Hematopoietic multipotent progenitor cell treated with erythropoietin and hydrocortisone succinate and interleukin-3 and kit ligand, for 6 days (in vitro differentiated cells): ENCODE measurements around the gene ENTPD8.
"Not testable (repeated sequence)": the region's sequence is repeated elsewhere in the genome, so short reads cannot be mapped to it uniquely, and the experiment has no call there.

Experiments
- DNase-seq: peaks from one replicate; pipeline ENCODE4 v3.0.0-alpha.2; 2015

ENTPD8 gene

DNA sequence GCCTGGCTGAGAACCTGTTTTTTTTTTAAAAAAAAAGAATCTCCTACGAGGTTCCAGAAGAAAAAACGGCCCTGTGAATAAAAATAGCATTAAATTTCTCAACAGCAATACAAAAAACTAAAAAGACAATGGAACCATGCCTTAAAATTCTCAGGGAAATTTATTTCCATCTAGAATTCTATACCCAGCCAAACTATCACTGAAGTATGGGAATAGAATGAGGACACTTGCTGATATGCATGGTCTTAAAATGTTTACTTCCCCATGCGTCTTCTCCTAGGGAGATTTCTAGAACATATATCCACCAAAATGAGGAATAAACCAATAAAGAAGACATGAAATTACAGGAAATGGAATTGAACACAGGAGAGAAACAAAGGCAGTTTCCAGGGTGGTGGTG, 34.5 kb upstream of the ENTPD8 start:
- DNase-seq = no peak

DNA sequence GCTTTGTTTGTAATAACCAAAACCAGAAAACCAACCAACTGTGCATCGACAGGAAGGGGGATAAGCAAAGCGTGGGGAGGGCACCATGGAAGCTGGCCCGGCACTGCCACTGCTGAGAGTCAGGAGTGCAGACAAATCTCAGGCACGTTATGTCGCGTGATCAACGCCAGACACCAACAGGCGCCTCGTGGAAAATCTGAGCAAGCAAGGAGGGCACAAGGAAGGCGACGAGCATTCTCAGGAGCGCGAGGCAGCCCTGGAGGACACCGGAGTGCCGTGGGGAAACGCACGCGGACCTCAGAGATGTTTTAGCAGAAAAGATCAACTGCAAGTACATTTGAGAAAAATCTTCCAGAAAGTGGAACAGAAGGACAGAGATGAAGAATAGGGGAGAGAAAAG, 33.1 kb upstream of the ENTPD8 start:
- no peak for DNase-seq

DNA sequence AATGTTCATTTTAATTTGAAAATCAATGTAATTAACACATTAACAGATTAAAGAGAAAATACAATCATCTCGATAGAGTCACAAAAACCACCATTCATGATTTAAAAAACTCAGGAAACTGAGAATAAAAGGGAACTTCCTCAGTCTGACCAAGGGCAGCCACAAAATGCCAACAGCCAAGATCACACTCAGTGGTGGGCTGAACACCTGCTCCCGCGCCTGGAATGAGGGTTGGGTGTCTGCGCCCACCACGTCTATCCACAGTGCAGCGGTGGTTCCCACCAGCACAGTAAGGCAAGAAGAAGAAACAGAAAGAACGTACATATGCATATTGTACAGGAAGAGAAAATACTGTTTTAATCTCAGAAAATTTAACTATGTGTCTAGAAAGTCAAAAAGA, 29.6 kb upstream of the ENTPD8 start:
- DNase-seq = no peak

DNA sequence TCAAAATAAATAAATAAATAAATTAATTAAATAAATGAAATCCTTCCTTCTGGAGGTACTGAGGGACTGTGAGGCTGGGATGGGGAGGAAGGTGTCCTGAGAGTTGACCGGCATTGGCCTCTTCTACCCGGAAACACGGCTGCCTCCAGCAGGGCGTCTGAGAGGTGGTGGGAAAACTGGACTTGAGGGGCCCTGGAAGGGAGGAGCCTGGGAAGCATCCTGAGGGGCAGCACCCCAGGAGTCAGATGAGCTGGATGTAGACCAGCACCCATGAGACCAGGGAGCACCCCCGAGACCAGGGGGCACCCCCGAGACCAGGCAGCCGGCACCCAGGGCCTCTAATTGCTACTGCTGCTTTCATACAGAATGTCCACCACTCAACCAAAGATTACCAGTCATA, 26.7 kb upstream of the ENTPD8 start:
- DNase-seq = no peak

DNA sequence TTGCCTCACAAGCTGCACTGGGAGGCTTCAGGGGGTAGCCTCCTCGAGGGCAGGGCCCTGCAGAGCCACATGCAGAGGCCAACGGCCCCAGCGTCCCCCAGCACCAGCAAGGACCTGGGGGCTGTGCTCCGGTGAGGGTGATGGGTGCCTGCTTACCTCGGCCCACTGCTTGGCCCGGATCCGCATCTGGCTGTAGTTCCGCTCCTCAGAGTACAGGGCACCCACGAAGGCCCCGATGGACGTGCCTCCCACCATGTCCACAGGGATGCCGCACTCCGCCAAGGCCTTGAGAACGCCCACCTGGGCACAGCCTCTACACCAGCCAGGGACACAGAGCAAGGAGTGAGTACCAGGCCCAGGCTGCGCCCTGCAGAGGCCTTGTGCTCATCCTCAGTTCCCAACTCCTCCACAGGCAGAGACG, 26.0 kb upstream of the ENTPD8 start:
- no peak for DNase-seq

DNA sequence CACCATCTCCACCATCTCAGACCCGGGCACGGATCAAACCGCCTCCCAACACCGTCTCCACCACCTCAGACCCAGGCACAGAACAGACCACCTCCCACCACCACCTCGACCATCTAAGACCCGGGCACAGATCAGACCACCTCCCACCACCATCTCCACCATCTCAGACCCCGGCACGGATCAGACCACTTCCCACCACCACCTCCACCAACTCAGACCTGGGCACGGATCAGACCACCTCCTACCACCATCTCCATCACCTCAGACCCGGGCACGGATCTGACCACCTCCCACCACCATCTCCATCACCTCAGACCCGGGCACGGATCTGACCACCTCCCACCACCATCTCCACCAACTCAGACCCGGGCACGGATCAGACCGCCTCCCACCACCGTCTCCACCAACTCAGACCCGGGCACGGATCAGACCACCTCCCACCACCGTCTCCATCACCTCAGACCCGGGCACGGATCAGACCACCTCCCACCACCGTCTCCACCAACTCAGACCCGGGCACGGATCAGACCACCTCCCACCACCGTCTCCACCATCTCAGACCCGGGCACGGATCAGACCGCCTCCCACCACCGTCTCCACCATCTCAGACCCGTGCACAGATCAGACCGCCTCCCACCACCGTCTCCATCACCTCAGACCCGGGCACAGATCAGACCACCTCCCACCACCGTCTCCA, 25.4 kb upstream of the ENTPD8 start:
- not testable (repeated sequence) for DNase-seq

DNA sequence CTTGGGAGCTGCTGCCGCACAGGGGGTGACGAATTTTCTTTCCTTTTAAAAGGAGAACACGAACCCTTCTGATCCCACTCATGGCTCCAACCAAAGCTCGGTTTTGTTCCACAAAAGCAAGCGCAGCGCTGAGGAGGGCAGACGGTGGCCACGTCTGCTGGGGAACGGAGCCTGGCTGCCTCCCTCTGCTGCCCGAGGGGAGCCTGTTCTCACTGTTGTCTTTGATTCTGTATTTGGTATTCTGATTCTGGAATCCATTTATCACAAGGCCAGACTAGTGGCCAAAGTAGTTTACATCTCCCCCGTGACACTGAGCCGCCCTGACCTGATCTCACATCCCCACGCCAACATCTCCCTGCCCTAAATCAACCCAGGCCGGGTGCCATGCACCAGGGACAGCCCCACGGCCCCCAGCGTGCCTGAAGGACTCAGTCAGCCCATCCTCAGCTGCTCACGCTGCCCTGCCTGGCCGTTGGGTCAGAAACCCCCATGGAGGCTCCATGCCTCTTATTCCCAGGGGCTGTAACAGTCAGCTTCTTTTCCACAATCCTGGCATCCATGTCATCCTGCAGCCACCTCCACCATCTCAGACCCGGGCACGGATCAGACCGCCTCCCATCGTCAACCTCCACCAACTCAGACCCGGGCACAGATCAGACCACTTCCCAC, 24.7 kb upstream of the ENTPD8 start:
- DNase-seq = no peak

DNA sequence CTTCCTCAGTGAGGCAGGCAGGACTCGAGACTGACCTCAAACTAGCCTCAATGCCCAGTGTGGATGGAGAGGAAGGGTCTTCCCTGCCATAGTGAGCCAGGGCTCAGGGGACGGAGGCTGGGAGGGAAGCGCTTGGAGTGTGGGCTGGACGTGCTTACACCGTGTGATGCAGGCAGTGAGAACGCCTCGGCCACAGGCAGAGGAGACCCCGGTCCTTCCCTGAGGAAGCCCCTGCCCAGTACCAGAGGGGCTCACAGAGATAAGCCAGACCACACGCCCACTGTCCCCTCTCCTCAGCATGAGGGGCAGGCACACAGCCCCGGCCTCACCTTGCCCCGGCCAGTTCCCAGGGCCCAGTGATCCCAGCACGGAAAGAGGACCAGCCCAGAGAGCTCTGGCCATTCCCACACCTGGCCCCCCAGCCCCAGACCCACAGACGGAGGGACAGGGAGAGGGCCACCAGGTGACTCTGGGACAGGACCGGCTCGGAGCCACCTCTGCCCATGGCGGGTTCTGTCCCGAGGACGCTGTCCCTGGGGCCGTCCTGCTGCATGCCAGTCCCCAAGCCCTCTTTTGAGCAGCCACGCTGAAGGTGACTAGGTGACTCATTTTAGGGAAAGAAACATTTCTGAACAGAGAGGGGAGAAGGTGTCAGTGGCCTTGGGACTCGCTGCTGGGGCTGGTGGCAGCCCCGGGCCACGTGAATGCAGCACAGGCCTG, 24.0 kb upstream of the ENTPD8 start:
- DNase-seq = no peak

DNA sequence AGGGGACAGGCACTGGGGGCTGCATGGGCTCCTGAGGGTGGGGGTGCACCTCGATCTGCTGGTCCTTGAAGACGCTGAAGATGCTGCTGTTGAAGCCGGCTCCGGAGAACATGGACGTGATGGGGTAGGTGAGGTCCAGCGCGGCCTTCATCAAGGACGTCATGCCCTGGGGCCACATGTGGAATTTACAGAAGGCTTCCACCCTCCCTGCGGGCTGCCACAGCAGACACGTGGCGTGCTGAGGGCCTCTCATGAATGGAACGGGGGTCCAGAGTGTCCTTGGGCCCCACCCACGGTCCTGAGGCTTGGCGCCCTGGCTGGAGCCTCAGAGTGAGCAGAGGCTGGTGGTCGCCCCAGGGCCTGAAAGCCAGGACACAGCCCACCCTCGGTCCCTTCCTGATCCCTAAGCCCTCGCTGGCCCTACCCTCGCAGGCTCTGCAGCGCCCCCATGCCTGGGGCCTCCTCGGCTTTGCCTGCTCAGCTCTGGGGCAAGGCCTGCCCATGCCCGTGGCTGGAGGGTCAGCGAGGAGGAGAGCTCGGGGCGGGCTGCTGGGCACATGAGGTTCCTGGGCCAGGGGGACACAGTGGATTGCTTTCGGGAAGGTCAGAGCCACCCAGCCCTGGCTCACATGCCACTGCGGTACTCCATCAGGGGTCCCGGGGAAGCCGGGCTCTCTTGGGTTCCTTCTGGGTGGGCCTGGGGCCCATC, 23.3 kb upstream of the ENTPD8 start:
- no peak for DNase-seq

DNA sequence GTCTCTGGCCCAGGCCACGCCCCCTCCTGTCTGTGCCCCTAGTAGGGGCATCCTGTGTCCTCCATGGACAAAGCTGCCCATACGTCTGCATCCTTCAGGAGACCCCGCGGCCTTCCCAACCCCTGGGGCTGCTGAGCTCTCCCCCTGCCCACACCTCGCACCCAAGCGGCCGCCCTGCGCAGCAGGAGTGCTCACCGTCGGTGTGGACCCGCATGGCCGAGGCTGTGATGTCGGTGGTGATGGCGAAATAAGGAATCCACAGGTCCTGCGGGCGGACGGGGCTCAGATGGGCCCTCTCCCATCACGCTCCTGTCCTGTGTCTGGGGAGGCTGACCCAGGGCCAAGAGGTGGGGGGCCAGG, 22.8 kb upstream of the ENTPD8 start:
- no peak for DNase-seq

DNA sequence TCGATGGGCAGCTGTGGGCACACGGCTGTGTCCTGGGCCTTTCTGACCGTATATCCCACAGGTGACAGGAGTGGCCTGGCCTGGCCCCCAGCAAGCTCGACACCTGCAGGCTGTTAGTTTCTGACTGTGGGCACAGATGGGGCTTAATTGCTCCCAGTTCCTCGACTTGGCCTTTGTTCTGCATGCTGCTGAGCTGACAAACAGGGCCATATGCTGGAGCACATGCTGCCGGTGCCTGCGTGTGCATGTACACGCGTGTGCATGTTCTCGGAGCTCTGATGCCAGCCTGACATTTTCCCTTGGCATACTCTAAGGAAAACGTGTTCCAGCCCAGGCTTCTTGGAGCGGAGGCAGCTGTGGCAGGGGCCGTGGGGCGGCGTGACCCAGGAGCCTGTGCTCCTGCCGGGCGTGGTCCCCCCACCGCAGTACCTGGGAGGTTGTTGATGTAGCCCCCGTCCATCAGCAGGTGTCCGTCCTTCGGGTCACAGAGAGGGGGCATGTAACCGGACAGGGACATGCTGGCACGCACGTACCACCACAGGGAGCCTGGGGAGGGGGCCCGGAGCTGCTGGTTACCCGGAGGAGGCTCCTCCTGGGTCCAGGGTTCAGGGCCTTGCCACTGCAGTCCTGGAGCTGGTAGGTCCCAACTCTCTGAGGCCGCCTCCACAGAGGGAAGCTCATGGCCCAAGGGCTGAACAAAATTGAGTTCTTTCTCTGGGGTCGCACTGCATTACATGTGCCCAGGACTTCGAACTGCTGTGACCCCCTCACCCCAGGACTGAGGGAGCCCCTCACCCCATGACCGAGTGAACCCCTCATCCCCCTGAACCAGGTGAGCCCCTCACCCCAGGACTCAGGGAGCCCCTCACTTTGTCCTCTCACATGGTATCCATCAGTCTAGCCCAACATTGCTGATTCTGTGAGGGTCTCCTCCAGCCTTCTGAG, 22.1 kb upstream of the ENTPD8 start:
- no peak for DNase-seq

DNA sequence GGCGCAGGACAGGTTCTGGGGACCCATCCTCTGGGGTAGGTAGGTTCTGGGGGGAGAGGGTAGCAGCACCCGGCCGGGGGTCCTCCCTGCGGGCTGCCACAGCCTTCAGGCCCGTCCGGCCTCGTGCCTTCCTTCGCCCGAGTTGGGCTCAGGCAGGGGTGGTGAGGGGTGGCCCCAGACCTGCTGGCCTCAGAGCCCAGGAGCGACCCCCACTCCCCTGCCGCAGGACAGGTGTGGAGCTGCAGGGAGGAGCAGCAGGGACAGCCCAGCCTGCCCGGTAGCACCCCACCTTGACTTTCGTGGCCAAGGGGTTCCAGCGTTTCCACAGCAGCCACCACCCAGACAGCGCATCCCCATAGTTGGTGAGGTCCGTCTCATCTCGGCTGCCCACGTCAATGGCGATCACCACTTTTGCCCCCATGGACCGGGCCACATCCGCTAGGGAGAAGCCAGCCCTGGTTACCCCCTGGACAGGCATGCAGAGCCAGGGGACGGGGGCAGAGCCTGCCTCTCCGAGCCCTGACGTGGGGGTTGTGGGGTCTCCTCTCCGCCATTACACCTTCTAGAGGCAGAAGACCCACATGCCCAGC, 21.3 kb upstream of the ENTPD8 start:
- no peak for DNase-seq

DNA sequence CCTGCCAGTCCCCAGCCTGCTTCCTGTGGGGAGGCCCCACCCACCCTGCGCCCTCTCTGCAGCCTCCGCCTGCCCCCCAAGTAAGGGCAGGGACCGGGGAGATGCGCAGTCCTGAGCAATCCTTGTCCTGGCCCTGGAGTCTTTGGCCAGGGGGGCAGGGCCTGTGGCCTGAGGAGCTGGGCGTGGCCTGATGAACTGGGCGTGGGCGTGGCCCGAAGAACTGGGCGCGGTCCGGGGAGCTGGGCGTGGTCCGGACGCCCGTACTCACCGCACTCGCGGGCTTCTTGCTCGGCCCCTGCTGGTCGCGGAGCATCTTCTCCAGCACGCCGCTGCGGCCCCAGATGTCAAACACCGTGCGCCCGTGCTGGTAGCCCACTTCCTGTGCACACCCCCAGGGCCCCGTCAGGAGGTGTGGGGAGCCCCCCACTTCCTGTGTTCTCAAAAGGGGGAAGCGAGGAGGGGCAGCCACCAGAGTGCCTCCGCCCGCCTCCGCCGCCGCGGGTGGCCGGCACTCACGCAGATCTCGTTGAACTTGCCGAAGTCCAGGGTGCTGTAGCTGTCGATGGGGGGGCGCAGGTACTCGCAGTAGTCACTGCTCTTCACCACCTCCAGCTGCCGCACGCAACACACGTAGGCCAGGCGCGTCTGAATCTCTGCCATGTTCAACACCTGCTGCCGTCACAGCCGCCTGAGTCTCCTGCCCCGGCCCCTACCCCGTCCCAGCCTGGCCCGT, 20.7 kb upstream of the ENTPD8 start:
- peak; percentile 95 for DNase-seq

DNA sequence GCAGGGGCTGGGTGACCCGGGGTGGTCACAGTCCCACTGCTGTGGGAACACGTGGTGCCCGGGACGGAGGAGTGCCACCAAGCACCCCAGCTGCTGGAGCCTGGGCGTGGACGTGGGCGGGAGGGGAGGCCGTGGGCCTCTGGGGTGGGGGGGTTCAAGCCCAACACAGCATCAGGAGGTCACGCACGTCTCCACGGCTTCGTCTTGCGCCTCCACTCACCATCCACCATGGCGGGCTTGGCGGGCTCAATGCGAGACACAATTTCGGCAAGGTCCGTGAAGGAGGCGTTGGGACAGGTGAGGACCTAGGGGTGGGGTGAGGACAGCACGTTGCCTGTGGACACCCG, 20.1 kb upstream of the ENTPD8 start:
- DNase-seq = no peak

DNA sequence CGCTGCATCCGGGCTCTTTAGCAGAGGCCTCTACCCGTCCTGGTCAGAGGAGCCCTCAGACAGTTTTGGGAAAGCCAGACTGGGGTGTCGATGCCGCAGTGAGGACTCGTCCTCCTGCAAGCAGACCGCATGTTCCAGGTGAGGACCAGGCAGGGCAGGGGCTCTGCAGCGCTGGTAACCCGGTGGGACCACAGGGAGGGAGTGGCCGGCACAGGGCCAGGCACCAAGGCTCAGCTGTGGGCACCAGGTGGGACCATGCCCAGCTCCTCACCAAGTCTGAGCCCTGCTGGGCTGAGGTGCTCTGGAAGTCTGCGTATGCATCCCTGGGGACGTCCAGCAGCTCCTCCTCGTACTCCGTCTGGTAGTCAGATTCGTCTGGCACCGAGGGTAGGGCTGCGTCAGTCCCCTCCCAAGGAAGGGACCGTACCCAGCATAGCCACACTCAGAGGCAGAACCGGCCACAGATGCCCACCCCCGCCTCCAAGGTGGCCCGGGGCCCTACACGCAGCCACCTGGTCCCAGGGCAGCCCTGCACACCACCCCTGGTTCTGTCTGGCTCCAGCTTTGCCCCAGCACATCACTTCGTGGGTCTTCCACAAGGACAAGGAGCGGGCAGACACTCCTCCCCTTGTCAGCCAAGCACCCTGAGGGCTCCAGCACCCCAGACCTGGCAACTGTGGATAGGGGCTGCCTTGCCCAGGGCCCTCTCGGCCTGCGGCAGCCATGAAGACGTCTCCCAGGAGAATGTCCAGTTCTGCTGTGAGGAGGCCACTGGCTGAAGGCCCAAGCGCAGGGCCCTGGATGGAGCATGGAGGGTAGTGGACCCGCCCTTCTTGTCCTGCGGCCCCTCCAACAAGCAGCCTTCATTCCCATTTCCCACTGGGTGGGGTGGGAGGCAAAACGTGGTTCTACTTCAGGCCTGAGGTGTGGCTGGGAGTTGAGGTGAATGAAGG, 19.5 kb upstream of the ENTPD8 start:
- DNase-seq = no peak

DNA sequence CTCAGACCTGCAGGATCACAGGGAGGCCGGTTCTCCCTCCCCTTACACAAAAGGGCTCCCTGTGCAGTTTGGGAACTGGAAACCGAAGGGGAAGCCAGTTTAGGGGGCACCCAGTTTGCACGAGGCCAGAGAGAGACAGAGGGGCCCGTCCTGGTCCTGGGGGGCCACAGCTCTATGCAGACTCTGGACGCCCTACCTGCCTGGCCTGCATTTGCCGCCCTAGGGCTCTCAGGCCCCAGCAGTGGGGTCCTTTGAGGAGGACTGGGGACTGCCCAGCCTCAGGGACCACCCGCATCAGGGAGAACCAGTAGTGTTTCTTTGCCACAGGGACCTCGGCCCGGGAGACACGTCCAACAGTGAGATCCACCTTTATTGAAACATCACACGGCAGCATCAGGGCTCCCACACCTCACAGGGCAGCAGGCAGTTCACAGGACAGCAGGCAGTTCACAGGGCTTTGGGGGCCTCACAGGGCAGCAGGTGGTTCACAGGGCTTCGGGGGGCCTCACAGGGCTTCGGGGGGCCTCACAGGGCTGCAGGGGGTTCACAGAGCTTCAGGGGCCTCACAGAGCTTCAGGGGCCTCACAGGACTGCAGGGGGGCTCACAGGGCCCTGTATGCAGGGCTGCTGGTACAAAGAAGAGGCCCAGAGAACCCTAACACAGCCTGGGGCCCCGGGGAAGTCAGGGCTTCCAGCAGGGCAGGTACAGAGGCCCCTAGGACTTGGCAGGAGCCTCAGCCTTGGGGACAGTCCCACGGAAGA, 18.6 kb upstream of the ENTPD8 start:
- peak; percentile 35 for DNase-seq

DNA sequence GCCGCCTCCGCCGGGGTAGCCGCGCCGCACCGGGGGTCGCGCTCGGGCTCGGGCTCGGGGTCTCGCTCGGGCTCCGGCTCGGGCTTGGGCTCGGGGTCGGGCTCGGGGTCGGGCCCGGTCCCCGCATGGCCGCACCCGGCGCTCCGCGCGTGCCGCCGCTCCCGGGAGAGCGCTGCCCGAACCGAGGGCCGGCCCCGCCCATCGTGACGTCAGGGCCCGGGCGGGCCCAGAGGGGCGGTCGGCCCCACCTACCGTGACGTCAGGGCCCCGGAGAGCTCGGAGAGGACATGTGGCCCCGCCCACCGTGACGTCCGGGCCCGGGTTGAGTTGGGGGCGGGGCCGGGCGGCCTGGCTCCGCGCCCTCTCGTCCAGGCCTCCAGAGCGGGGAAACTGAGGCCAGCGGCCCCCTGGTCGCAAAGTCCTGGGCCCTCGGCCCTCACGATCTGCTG, 18.0 kb upstream of the ENTPD8 start, which contains the start of gene NSMF:
NSMF (minus strand) TSS at position 183 of the 449 bp plus-strand sequence. CDS start 232 bp downstream, outside the sequence.
- peak; percentile 97 for DNase-seq

DNA sequence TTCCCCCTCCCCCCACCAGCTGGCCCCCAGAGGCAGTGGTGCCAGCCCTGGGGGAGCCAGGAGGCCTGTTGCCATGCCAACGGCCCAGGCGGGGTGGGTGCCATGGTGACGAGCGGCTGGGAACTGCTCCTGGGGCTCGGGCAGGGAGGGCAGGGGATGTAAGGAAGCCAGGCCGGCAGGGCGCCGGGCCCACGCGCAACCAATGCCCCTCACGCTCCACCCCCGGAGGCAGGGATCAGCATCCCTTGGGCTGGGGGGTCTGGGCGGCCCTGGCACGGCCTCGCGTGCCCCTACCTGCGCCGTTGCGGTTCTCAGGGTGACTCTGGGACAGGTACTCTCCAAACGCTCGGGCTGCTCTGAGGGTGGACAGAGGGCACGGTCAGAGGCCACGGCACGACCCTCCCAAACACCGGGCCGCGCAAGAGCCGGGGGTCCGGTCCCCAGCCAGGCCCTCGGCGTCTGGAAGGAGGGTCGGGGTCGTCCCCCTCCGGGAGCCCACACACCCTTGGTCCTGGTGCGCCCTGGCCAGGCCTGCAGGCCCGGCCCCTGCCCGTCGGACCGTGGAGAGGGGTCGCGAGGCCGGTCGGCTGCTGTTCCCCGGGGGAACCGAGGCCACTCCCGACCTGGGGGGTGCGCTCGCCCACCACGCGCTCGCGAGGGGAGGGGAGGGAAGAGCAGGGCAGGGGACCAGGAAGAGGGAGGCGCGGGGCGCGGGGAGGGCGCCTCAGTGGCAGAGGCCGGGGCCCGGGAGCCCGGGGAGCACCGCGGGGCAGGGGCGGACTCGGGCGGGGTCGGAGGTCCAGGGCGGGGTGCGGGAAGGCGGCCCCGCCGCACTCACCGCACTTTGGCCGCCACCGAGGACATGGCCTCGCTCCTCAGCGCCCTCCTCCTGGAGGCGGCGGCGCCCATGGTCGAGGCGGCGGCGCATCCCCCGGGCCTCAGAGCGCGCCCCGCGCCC, 17.3 kb upstream of the ENTPD8 start:
- peak; percentile 35 for DNase-seq
